Activated naive CD4-positive, alpha-beta T cell (primary cell): ENCODE results near the gene POLR2A.

Experiments used
- DNase-seq, 4 experiments: peaks; one replicate each; lab custom pipeline; 2025; lab: John Stamatoyannopoulos, UW

POLR2A gene

GRCh38 chr17:7502987-7503386 is 18.8 kb downstream of the POLR2A start:
- DNase-seq: no peak

DNA sequence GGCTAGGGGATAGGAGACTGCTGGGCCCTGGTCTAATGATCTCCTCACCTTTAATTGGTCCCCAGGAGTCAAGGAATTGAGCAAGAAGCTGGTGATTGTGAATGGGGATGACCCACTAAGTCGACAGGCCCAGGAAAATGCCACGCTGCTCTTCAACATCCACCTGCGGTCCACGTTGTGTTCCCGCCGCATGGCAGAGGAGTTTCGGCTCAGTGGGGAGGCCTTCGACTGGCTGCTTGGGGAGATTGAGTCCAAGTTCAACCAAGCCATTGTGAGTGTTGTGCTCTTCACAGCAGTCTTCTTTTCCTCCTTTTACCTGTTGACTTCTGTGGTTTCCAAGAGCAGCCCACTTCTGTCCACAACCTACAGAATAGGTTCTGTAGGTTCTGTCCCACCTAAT is 19.4 kb downstream of the POLR2A start:
- no peak for DNase-seq

GRCh38 chr17:7508145-7508544 is 24.0 kb downstream of the POLR2A start:
- no peak for DNase-seq

GRCh38 chr17:7508846-7509245 is 24.7 kb downstream of the POLR2A start:
- DNase-seq: no peak

GRCh38 chr17:7509937-7510336 is 25.8 kb downstream of the POLR2A start:
- no peak for DNase-seq

DNA sequence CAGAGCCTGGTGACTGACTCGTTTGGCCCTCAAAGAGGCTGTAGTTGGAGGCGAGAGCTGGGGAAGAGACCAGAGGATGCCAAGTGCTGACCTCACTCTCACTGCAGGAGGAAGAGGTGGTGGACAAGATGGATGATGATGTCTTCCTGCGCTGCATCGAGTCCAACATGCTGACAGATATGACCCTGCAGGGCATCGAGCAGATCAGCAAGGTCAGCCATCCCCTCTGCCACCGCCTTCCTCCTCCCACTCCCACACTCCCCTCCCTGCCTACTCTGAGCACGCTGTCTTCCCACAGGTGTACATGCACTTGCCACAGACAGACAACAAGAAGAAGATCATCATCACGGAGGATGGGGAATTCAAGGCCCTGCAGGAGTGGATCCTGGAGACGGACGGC is 26.9 kb downstream of the POLR2A start:
- no peak for DNase-seq

GRCh38 chr17:7512105-7512504 is 27.9 kb downstream of the POLR2A start:
- no peak for DNase-seq

DNA sequence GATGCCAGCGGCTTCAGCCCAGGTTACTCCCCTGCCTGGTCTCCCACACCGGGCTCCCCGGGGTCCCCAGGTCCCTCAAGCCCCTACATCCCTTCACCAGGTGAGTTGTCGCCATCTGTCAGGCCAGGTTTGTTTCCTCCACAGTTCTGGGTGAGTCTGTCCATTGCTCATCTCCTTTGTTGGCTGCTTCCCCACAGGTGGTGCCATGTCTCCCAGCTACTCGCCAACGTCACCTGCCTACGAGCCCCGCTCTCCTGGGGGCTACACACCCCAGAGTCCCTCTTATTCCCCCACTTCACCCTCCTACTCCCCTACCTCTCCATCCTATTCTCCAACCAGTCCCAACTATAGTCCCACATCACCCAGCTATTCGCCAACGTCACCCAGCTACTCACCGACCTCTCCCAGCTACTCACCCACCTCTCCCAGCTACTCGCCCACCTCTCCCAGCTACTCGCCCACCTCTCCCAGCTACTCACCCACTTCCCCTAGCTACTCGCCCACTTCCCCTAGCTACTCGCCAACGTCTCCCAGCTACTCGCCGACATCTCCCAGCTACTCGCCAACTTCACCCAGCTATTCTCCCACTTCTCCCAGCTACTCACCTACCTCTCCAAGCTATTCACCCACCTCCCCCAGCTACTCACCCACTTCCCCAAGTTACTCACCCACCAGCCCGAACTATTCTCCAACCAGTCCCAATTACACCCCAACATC is 28.8 kb downstream of the POLR2A start:
- no peak for DNase-seq

DNA sequence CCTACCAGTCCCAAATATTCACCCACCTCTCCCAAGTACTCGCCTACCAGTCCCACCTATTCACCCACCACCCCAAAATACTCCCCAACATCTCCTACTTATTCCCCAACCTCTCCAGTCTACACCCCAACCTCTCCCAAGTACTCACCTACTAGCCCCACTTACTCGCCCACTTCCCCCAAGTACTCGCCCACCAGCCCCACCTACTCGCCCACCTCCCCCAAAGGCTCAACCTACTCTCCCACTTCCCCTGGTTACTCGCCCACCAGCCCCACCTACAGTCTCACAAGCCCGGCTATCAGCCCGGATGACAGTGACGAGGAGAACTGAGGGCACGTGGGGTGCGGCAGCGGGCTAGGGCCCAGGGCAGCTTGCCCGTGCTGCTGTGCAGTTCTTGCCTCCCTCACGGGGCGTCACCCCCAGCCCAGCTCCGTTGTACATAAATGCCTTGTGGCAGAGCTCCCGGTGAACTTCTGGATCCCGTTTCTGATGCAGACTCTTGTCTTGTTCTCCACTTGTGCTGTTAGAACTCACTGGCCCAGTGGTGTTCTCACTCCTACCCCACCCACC is 29.8 kb downstream of the POLR2A start:
- DNase-seq: no peak

GRCh38 chr17:7515911-7516610 is 31.9 kb downstream of the POLR2A start:
- no peak for DNase-seq

DNA sequence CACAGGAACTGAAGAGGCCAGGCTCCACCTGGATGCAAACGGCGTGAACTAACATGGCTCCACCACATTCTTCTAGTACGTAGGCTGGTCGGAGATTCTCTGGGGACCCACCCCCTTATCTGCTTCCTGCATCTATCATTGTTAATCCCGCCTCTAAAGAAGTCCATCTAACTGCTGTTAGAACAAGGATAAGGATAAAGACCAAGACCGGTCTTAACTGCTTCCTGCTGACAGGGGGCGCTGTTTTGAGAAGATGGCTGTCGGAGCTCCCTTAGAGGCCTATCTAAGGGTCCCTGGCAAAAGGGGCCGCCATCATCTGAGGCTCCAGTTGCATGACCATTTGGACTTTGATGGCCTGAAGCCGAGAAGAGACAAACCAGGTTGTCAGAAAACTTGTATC is 38.9 kb downstream of the POLR2A start:
- DNase-seq: peak in 2 of 4 experiments; percentile 17 to 20

GRCh38 chr17:7528842-7529241 is 44.7 kb downstream of the POLR2A start:
- no peak for DNase-seq

GRCh38 chr17:7530023-7530900 is 46.1 kb downstream of the POLR2A start:
- DNase-seq: no peak

DNA sequence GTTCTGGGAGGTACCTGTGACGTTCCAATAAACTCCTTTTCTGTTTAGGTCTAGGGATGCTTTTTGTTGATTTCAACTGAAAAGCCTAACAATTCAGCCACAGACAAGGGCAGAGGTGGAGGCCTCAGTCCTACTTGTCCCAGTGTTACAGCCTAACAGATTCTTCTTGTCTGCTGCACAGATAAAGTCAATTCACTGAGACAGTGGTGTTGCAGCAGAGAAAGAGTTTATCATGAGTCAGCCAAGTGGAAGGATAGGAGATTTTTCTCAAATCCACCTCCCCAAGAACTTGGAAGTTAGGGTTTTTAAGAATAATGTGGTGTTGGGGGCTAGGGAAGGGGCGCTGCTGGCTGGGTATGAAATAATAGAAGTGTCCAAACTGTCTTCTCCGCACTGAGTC is 53.9 kb downstream of the POLR2A start:
- DNase-seq: no peak

- DNase-seq: no peak
Observed at GRCh38 chr17:7538891-7539545, 54.9 kb downstream of the POLR2A start.

DNA sequence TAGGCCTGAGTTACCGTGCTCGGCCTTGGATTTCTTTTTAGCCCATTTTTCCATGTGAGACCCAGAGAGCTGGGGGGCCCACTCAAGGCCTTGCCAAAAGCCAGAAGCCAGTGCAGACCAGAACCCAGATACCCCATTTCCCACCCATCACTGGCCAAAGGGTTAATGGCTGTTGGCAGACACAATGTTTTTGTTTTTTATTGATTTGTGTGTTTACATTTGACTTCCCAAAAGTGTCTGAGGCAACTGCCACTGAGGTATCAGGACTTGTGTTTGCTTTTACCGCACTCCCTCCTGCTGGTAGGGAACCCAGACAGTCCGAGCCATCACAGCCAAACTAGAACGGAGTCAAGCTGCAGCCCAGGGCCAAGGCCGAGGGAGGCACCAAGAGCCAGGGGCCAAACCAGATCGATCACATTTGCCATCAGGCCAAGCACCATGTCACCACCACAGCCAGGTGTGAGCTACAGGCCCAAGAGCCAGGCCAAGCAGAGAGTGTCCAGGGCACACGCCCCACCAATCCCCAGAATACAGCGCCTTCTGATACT is 57.0 kb downstream of the POLR2A start:
- no peak for DNase-seq

- DNase-seq: no peak
Observed at GRCh38 chr17:7544911-7545310, 60.7 kb downstream of the POLR2A start.

DNA sequence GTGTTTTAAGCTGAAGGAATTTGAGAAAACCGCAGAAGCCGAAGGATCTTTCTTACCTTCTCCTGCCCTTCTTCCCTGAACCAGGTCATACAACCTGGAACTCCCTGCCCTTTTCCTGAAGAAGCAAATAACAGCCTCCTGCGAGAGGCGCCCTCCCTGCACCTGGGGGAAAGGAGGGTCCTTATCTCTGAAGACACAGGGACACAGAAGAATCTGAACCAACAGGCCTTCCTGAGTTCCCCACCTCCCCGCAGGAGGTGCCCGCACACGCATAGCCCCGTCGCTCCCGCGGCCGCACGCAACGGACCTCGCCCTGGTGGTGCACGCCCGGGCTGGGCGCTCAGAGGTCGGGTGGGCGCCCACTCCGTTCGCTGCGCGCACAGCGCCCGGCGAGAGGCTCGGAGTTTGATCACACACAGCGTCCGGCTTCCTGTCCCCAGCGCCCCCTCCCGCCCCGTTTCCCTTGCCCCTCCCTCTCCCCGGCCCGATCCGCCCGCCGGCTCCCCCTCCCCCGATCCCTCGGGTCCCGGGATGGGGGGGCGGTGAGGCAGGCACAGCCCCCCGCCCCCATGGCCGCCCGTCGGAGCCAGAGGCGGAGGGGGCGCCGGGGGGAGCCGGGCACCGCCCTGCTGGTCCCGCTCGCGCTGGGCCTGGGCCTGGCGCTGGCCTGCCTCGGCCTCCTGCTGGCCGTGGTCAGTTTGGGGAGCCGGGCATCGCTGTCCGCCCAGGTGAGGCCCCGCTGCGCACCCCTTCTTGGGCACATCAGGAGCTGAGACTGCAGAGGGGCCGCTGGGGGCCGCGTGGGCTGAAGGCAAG is 64.6 kb downstream of the POLR2A start, which contains the start of gene TNFSF12:
TNFSF12 (plus strand) TSS at position 474 of the 816 bp plus-strand sequence; CDS start at position 570, 96 bp downstream.
- DNase-seq: peak in 2 of 4 experiments; percentile 47 to 48
